Activated naive CD4-positive, alpha-beta T cell treated with anti-CD3 and anti-CD28 coated beads, Interleukin-2, amount 50 U/mL, for 72 hours (primary cell): Measurements from ENCODE around the gene GABPA. TPM values are rescaled to one million over a fixed set of nuclear protein-coding genes. Genes with fewer than 3 reads are reported as not detected.
A peak's percentile ranks its signal among the peaks of the same experiment; 100 is the strongest.

Experiments
- ATAC-seq, 2 donors: fragments of 150-1000 bp; cut with Tn5 transposase; 2 replicates each; pipeline ENCODE4 v1.10.0; 2021; ENCODE audit warnings: mild to moderate bottlenecking in 2 of 2, moderate library complexity in 2 of 2
- DNase-seq, 2 donors: peaks; one replicate each; pipeline ENCODE4 v3.0.0; 2021 to 2022; ENCODE audit warnings: low spot score in 2 of 2
- H3K27ac Mint-ChIP-seq, 2 donors: one replicate each; pipeline ENCODE4 v1.8.0; 2022; ENCODE audit warnings: mild to moderate bottlenecking in 2 of 2, mixed read lengths in 2 of 2
- H3K36me3 Mint-ChIP-seq, 2 donors: one replicate each; pipeline ENCODE4 v1.8.0; 2022; ENCODE audit warnings: mixed read lengths in 2 of 2
- H3K9me3 Mint-ChIP-seq, 2 donors: one replicate each; pipeline ENCODE4 v1.8.0; 2022; ENCODE audit warnings: mixed read lengths in 2 of 2
- total RNA-seq, 2 donors: library from RNA; stranded (reverse); gene quantifications; one replicate each; pipeline ENCODE4 v1.2.3, GENCODE V29; 2022

Gene GABPA
- total RNA-seq, 2 donors from 2014 or later: 19.1 to 26.4 TPM

GRCh38 chr21:25733859-25734653 is 716 bp upstream of the GABPA start:
- H3K27ac Mint-ChIP-seq: peak overlapping the region; percentile 97 to 100
- DNase-seq: peak; percentile 40 to 66

DNA sequence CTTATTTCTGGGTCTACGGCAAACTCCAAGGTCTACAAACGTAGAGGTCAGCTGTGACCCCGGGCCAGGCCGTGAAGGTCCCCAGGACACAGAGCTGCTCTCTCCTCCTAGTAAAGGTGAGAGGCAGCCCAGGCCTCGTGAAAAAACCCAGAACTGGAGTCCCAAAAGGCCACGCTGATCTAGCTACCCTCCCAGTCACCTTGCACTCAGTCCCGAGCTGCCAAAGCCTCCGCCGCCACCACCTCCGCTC is 193 bp upstream of the GABPA start:
- Mint-ChIP-seq H3K36me3 (peaks cover 16 to 26% of the 10 kb centered on the region in 2 donors), H3K27ac (peak overlapping the region; percentile 97 to 100), H3K9me3 (no peaks in the 10 kb centered on the region)
- DNase-seq: no peak
- no peak for ATAC-seq

More at GRCh38 chr21:25733859-25734653, 716 bp upstream of the GABPA start:
- peak in 1 of 2 donors; percentile 9 for ATAC-seq
- Mint-ChIP-seq H3K9me3 (no peaks in the 10 kb centered on the region), H3K36me3 (peaks cover 16 to 26% of the 10 kb centered on the region in 2 donors)

GRCh38 chr21:25735646-25736597 is 1.1 kb downstream of the GABPA start:
- DNase-seq (no peak), ATAC-seq (peak; percentile 2 to 45)
- H3K9me3 Mint-ChIP-seq: no peaks in the 10 kb centered on the region
- peaks cover 16 to 22% of the 10 kb centered on the region in 2 donors for H3K36me3 Mint-ChIP-seq
- H3K27ac Mint-ChIP-seq: peak overlapping the region; percentile 97 to 99

DNA sequence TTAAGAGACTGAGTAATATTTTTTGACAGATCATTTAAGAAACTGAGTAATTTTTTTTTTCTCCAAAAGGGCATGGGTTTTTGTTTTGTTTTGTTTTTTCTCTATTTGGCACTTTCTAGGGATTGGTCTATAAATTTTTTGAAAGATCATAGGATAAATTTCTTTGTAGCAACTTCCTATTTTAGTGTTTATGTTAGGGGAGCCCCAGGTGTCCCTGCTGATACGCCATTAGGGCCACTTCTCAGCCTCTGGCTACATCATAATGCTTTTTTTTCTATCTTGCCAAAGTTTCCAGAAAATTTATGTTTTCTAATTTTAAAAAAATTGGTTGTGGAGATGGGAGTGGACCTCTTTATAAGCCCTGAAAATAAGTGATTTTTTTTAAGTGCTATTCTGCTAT is 2.6 kb downstream of the GABPA start:
- Mint-ChIP-seq H3K36me3 (peaks cover 16 to 22% of the 10 kb centered on the region in 2 donors), H3K27ac (no peak overlapping the region), H3K9me3 (no peaks in the 10 kb centered on the region)
- ATAC-seq (no peak), DNase-seq (no peak)

GRCh38 chr21:25742900-25743299 is 8.1 kb downstream of the GABPA start:
- Mint-ChIP-seq H3K36me3 (peaks cover 0 to 1% of the 10 kb centered on the region in 2 donors), H3K9me3 (no peaks in the 10 kb centered on the region), H3K27ac (no peak overlapping the region)
- no peak for DNase-seq
- no peak for ATAC-seq

GRCh38 chr21:25744854-25745253 is 10.1 kb downstream of the GABPA start:
- H3K36me3 Mint-ChIP-seq: peaks cover 0 to 6% of the 10 kb centered on the region in 2 donors
- no peaks in the 10 kb centered on the region for H3K9me3 Mint-ChIP-seq
- DNase-seq (no peak), ATAC-seq (no peak)
- H3K27ac Mint-ChIP-seq: no peak overlapping the region

GRCh38 chr21:25750085-25750484 is 15.3 kb downstream of the GABPA start:
- Mint-ChIP-seq H3K27ac (peak overlapping the region; percentile 31 to 80), H3K36me3 (peaks cover 7 to 14% of the 10 kb centered on the region in 2 donors), H3K9me3 (no peaks in the 10 kb centered on the region)
- peak in 1 of 2 donors; percentile 40 for ATAC-seq
- DNase-seq: no peak

DNA sequence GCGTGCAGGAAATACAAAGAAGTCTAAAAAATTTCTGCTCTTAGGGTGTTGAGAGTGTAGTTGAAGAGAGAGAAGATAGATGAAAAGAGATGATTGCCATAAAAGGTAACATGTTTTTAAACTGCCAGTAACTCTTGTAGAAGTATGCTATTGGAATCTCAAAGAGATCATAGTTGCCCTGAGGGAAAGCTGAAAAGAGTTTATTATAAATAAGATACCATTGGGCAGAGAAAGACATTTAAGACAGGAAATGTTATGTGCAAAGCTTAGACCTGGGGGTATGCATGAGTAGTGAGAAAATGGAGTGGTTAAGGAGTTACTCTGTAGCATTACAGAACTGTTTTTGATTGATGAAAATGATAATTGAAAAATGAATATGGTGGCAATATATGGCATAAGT is 17.6 kb downstream of the GABPA start:
- no peak for DNase-seq
- ATAC-seq: no peak
- no peak overlapping the region for H3K27ac Mint-ChIP-seq
- no peaks in the 10 kb centered on the region for H3K9me3 Mint-ChIP-seq
- H3K36me3 Mint-ChIP-seq: peaks cover 7 to 14% of the 10 kb centered on the region in 2 donors

GRCh38 chr21:25756190-25756932 is 21.6 kb downstream of the GABPA start:
- Mint-ChIP-seq H3K36me3 (peaks cover 13 to 28% of the 10 kb centered on the region in 2 donors), H3K9me3 (no peaks in the 10 kb centered on the region), H3K27ac (no peak overlapping the region)
- no peak for DNase-seq
- ATAC-seq: no peak

- DNase-seq (no peak), ATAC-seq (no peak)
- H3K36me3 Mint-ChIP-seq: peaks cover 9 to 23% of the 10 kb centered on the region in 2 donors
- no peaks in the 10 kb centered on the region for H3K9me3 Mint-ChIP-seq
- H3K27ac Mint-ChIP-seq: no peak overlapping the region
Observed at GRCh38 chr21:25757531-25757930, 22.8 kb downstream of the GABPA start.

DNA sequence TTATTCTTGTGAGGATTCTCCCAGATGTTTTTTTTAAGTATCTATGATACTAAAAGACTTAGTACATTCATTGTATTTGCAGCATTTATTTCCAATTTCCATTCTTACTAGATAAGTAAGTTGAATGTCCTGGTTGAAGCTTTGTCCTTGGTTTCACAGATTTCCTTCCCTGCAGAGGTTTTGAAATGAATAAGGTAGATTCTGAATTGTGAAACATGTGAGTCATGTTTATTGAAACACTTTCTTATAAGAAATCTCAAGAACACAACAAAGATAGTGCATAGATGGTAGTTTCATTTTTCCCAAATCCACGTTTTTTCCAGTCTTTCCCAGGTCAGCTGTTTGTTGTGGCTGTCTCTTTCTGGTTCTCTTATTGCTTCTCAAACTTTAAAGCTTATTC is 24.8 kb downstream of the GABPA start:
- DNase-seq: no peak
- Mint-ChIP-seq H3K27ac (peak overlapping the region; percentile 2 to 32), H3K9me3 (no peaks in the 10 kb centered on the region), H3K36me3 (peaks cover 6 to 26% of the 10 kb centered on the region in 2 donors)
- peak in 1 of 2 donors; percentile 70 for ATAC-seq

DNA sequence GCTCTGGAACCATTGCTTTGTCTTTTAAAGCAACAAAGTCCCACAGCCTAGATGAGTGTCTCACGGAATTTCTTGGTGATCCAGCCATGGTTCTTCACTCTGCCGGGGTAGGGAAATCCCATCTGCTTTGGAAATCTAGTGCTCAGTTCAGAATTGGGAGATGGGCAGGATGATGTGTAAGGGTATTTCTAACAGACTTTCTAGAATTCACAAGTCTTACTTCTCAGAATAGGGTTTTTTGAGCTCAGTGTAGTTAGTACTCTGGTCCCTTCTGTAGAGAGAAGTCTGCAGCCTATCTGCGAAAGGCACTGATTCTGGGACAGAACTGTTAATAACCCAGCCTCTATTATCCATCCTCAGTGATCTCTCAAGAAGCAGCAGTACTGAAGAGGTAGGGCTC is 25.3 kb downstream of the GABPA start:
- DNase-seq (no peak), ATAC-seq (peak in 1 of 2 donors; percentile 53)
- Mint-ChIP-seq H3K9me3 (no peaks in the 10 kb centered on the region), H3K36me3 (peaks cover 6 to 26% of the 10 kb centered on the region in 2 donors), H3K27ac (peak overlapping the region; percentile 2 to 77)

DNA sequence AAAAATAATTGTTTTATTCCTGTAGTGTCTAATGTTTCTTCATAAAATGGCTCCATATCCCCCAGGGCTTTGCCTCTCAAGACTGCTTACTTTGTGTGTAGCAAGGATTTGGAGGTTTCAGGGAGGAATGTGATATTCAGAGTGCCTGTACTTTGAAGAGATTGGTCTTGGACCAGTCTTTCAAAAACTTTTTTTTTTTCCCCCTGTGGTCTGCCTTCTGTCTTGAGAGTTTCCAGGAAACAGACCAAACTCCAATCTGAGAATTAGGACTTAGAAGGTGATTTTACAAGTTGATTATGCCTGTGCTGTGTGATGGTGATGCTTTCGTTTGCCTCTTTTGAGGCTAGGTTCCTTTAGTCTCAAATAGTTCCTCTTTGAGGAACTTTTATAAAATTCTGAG is 25.9 kb downstream of the GABPA start:
- Mint-ChIP-seq H3K27ac (peak overlapping the region; percentile 51 to 77), H3K36me3 (peaks cover 6 to 26% of the 10 kb centered on the region in 2 donors), H3K9me3 (no peaks in the 10 kb centered on the region)
- no peak for ATAC-seq
- DNase-seq: no peak

GRCh38 chr21:25764065-25764464 is 29.3 kb downstream of the GABPA start:
- Mint-ChIP-seq H3K9me3 (no peaks in the 10 kb centered on the region), H3K36me3 (peaks cover 6 to 21% of the 10 kb centered on the region in 2 donors), H3K27ac (no peak overlapping the region)
- ATAC-seq: no peak
- no peak for DNase-seq

GRCh38 chr21:25767921-25768320 is 33.1 kb downstream of the GABPA start:
- H3K9me3 Mint-ChIP-seq: no peaks in the 10 kb centered on the region
- H3K36me3 Mint-ChIP-seq: peaks cover 0 to 3% of the 10 kb centered on the region in 2 donors
- ATAC-seq (no peak), DNase-seq (no peak)
- H3K27ac Mint-ChIP-seq: no peak overlapping the region

GRCh38 chr21:25772686-25773085 is 37.9 kb downstream of the GABPA start:
- H3K36me3 Mint-ChIP-seq: no peaks in the 10 kb centered on the region
- no peaks in the 10 kb centered on the region for H3K9me3 Mint-ChIP-seq
- no peak overlapping the region for H3K27ac Mint-ChIP-seq
- ATAC-seq: no peak
- no peak for DNase-seq

DNA sequence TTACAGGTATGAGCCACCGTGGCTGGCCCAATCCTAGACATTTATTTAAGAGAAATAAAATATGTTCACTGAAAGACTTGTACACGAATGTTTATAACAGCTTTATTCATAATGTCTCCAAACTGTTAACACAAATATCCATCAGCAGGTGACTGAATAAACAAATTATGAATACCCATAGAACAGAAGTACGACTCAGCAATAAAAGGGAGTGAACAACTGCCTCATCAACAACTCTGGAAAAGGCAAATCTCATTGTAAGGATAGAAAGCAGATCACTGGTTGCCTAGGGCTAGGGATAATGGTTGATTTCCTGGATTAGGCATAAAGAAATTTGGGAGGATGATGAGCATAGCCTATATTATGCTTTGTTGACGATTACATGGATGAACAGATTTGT is 41.7 kb downstream of the GABPA start:
- ATAC-seq (no peak), DNase-seq (no peak)
- H3K9me3 Mint-ChIP-seq: no peaks in the 10 kb centered on the region
- no peak overlapping the region for H3K27ac Mint-ChIP-seq
- H3K36me3 Mint-ChIP-seq: no peaks in the 10 kb centered on the region
